GM03348 (cell line): Measurements from ENCODE around the gene ENOX1.

Source experiments
- DNase-seq: peaks from one replicate; pipeline ENCODE4 v3.0.0; 2012; ENCODE audit warnings: low spot score

Gene ENOX1

GRCh38 chr13:43246382-43246781, 540.4 kb downstream of the ENOX1 start:
- DNase-seq = no peak

GRCh38 chr13:43245374-43245964, 541.3 kb downstream of the ENOX1 start:
- peak; percentile 89 for DNase-seq

GRCh38 chr13:43244481-43244880, 542.3 kb downstream of the ENOX1 start:
- no peak for DNase-seq

GRCh38 chr13:43243711-43244110, 543.1 kb downstream of the ENOX1 start:
- DNase-seq = no peak

- DNase-seq = no peak
Observed at GRCh38 chr13:43242040-43242439, 544.7 kb downstream of the ENOX1 start.

GRCh38 chr13:43240278-43240677, 546.5 kb downstream of the ENOX1 start:
- no peak for DNase-seq

GRCh38 chr13:43239275-43239840, 547.4 kb downstream of the ENOX1 start:
- no peak for DNase-seq

- DNase-seq = no peak
Observed at GRCh38 chr13:43238341-43239083, 548.3 kb downstream of the ENOX1 start.

GRCh38 chr13:43237616-43238015, 549.2 kb downstream of the ENOX1 start:
- DNase-seq = no peak

GRCh38 chr13:43235028-43235427, 551.7 kb downstream of the ENOX1 start:
- DNase-seq = no peak

GRCh38 chr13:43232873-43233265, 553.9 kb downstream of the ENOX1 start:
- peak; percentile 46 for DNase-seq

- DNase-seq = no peak
Observed at GRCh38 chr13:43232144-43232872, 554.5 kb downstream of the ENOX1 start.

- no peak for DNase-seq
Observed at GRCh38 chr13:43230989-43231388, 555.8 kb downstream of the ENOX1 start.

- DNase-seq = peak; percentile 65
Observed at GRCh38 chr13:43229506-43229905, 557.3 kb downstream of the ENOX1 start.

GRCh38 chr13:43227721-43228120, 559.1 kb downstream of the ENOX1 start:
- no peak for DNase-seq

GRCh38 chr13:43223216-43223615, 563.6 kb downstream of the ENOX1 start:
- DNase-seq = no peak

GRCh38 chr13:43222086-43222485, 564.7 kb downstream of the ENOX1 start:
- no peak for DNase-seq

- DNase-seq = no peak
Observed at GRCh38 chr13:43221611-43222010, 565.2 kb downstream of the ENOX1 start.

GRCh38 chr13:43220873-43221595, 565.7 kb downstream of the ENOX1 start:
- DNase-seq = no peak

- no peak for DNase-seq
Observed at GRCh38 chr13:43214124-43214523, 572.6 kb downstream of the ENOX1 start.

GRCh38 chr13:43206838-43207237, 579.9 kb downstream of the ENOX1 start:
- DNase-seq = peak; percentile 14

- no peak for DNase-seq
Observed at GRCh38 chr13:43205416-43205815, 581.4 kb downstream of the ENOX1 start.
